K562 (cell line): Measurements from ENCODE around the gene WIPF2. TPM values are rescaled to one million over a fixed set of nuclear protein-coding genes. Genes with fewer than 3 reads are reported as not detected.

Experiments
- ERF ChIP-seq: fragments of 450-650 bp; formaldehyde crosslinking; IDR thresholded peaks from 2 replicates; pipeline ENCODE4 v1.4.0; 2020; ENCODE audit warnings: mild to moderate bottlenecking, mixed read lengths
- HNRNPLL ChIP-seq: fragments of 200-400 bp; formaldehyde crosslinking; IDR thresholded peaks from 2 replicates; pipeline ENCODE4 v1.6.1; 2017; ENCODE audit warnings: low read length, low read depth, mild to moderate bottlenecking; ENCODE audit not compliant: poor library complexity, severe bottlenecking
- KDM5B ChIP-seq: fragments of 200-600 bp; sonication (generic); IDR thresholded peaks from 2 replicates; pipeline ENCODE4 v1.6.1; 2012; ENCODE audit warnings: low read depth, mild to moderate bottlenecking, moderate library complexity, low read length, control low read depth, inconsistent platforms; ENCODE audit not compliant: insufficient replicate concordance
- KLF13 ChIP-seq: fragments of 450-650 bp; IDR thresholded peaks from 2 replicates; pipeline ENCODE4 v1.6.1; 2016; ENCODE audit warnings: missing genetic modification characterization, low read depth, mild to moderate bottlenecking, missing compliant biosample characterization, moderate library complexity, borderline replicate concordance
- MTA3 ChIP-seq: fragments of 450-650 bp; formaldehyde crosslinking; IDR thresholded peaks from 2 replicates; pipeline ENCODE4 v1.6.1; 2017; ENCODE audit warnings: mild to moderate bottlenecking, borderline replicate concordance
- RNF2 ChIP-seq: sonication (generic); IDR thresholded peaks from 2 replicates; pipeline ENCODE4 v1.6.1; 2016
- SMAD4 ChIP-seq: fragments of 250-450 bp; sonication (Bioruptor Pico); conservative IDR thresholded peaks from 2 replicates; pipeline ENCODE4 v1.8.0; 2021; ENCODE audit warnings: inconsistent platforms, mild to moderate bottlenecking, moderate library complexity
- SMC3 ChIP-seq: conservative IDR thresholded peaks from 2 replicates; pipeline ENCODE4 v1.6.1; 2011; ENCODE audit warnings: low read depth, low read length, improper control_type of control experiment; ENCODE audit not compliant: insufficient read depth
- SP1 ChIP-seq: sonication (generic); formaldehyde crosslinking; IDR thresholded peaks from 2 replicates; pipeline ENCODE4 v1.8.1; 2022; ENCODE audit warnings: mild to moderate bottlenecking, missing genetic modification reagents
- STAG1 ChIP-seq: sonication (generic); formaldehyde crosslinking; IDR thresholded peaks from 2 replicates; pipeline ENCODE4 v1.5.0; 2020; ENCODE audit warnings: missing genetic modification reagents, borderline replicate concordance
- TAF1 ChIP-seq: IDR thresholded peaks from 2 replicates; pipeline ENCODE4 v1.6.1; 2011; ENCODE audit warnings: mild to moderate bottlenecking, low read length, moderate library complexity; ENCODE audit not compliant: insufficient read depth, control insufficient read depth, severe bottlenecking; ENCODE audit errors: extremely low read depth
- TRIM24 ChIP-seq, 2 experiments: fragments of 450-650 bp; IDR thresholded peaks; 2 replicates each; pipeline ENCODE4 v1.6.1; 2016
- ZEB2 ChIP-seq: fragments of 450-650 bp; IDR thresholded peaks from 2 replicates; pipeline ENCODE4 v1.6.1; 2016
- ZNF444 ChIP-seq: fragments of 250-450 bp; sonication (Bioruptor Pico); IDR thresholded peaks from 2 replicates; pipeline ENCODE4 v1.4.0; 2020; ENCODE audit warnings: mild to moderate bottlenecking, moderate library complexity
- ZNF717 ChIP-seq: fragments of 250-450 bp; sonication (Bioruptor Pico); IDR thresholded peaks from 2 replicates; pipeline ENCODE4 v1.5.0; 2021
- ZNF830 ChIP-seq: fragments of 250-450 bp; sonication (Bioruptor Pico); IDR thresholded peaks from 2 replicates; pipeline ENCODE4 v1.5.0; 2021; ENCODE audit warnings: mild to moderate bottlenecking
- polyA plus RNA-seq, 8 experiments: library from polyadenylated mRNA; depleted of rRNA in 4 of 8; stranded (reverse) in 5 of 8; unstranded in 3 of 8; fragments of >200 nt; fragmentation: Nextera tagmentation in 2 of 8; fragmentation: Illumina TruSeq in 1 of 8; extraction: Ambion mirVana in 2 of 8; extraction: Trizol in 1 of 8; gene quantifications; 2 replicates each; pipeline versions ENCODE4 v1.2.1 to v1.2.3, GENCODE V29; 2011 to 2014; ENCODE audit warnings: inconsistent platforms in 1 of 8, missing spikeins in 1 of 8
- total RNA-seq, 7 experiments: library from RNA; depleted of rRNA in 6 of 7; stranded (reverse); fragments of >200 nt in 6 of 7; fragmentation: Illumina TruSeq in 2 of 7; extraction: Trizol in 2 of 7; gene quantifications; 2 replicates each; pipeline versions ENCODE4 v1.2.1 to v1.2.3, GENCODE V29; 2011 to 2021; ENCODE audit warnings: low replicate concordance in 1 of 7
- TF ChIP-seq, protein P1 (sequence below), 2 experiments: fragments of 450-650 bp; conservative IDR thresholded peaks; 2 replicates each; pipeline ENCODE4 v1.6.1; 2017; ENCODE audit warnings: mild to moderate bottlenecking in 2 of 2, moderate library complexity in 2 of 2
- TF ChIP-seq, protein P2 (sequence below), 3 experiments: IDR thresholded peaks in 2 of 3; conservative IDR thresholded peaks in 1 of 3; 2 replicates each; pipeline ENCODE4 v1.5.1; 2011 to 2012; ENCODE audit warnings: low read length in 3 of 3, mild to moderate bottlenecking in 3 of 3, control low read depth in 2 of 3, improper control_type of control experiment in 1 of 3, inconsistent platforms in 1 of 3, low read depth in 1 of 3, mixed read lengths in 1 of 3, moderate library complexity in 1 of 3; ENCODE audit not compliant: insufficient read depth in 2 of 3
- TF ChIP-seq, protein P3 (sequence below): fragments of 250-450 bp; sonication (Bioruptor Pico); IDR thresholded peaks from 2 replicates; pipeline ENCODE4 v1.8.0; 2022; ENCODE audit warnings: inconsistent platforms
- TF ChIP-seq, protein P4 (sequence below): fragments of 250-450 bp; sonication (Bioruptor Pico); IDR thresholded peaks from 2 replicates; pipeline ENCODE4 v1.4.0; 2020

WIPF2 gene
- total and polyA plus RNA-seq, 9 of the 15 experiments (the other 6 are each of a cell fraction or from before 2014, with no cell fraction given): 3.6 to 15.0 (median 5.3) TPM

DNA sequence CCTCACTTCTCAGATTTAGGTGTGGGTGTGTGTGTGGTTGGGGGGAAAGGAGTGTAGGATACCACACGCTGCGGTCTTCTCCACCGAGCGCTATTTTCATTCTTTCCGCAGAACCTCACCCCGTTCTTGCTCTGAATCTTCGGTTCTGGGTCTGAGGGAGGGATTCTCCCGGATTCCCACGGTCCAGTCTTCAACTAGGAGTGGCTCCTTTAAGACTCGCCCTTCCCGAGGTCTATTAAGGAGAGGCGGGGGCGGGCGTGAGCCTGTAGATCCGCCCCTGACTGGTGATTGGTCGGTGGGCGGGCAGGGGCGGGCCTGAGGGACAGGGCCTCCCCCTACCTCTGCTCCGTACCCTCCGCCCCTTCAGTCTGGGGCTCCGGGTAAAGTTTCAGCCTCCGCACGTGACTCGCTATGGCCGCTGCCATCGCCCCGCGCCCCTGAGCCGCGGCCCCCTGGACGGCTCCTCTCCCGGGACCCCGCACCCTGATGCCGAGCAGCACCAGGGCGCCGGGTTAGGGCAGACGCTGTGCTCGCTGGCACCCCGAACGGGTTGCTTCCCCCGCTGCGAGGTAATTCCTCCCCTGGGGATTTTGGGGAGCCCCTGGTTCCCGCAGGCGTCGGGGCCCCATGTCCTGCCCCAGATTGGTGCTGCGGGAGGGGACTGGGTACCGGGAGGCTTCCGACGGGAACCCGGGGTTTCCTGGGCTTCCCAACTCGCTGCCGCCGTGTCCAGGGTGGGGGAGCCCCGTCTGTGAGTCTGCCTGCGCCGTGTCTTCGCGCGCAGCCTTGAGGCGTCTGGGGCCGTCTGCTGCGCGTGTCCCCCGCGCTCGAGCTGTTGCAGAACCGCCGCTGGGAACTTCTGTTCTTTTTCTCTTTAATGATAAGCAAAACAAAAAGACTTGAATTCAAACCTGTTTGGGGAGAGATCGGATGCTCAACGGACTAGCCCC is 99.1 kb downstream of the WIPF2 start (continued):
- TF ChIP-seq ZNF444: no peak
- TF ChIP-seq HNRNPLL: peak; percentile 34
- TF ChIP-seq SP1: peak; percentile 77
- TF ChIP-seq, protein P1, sequence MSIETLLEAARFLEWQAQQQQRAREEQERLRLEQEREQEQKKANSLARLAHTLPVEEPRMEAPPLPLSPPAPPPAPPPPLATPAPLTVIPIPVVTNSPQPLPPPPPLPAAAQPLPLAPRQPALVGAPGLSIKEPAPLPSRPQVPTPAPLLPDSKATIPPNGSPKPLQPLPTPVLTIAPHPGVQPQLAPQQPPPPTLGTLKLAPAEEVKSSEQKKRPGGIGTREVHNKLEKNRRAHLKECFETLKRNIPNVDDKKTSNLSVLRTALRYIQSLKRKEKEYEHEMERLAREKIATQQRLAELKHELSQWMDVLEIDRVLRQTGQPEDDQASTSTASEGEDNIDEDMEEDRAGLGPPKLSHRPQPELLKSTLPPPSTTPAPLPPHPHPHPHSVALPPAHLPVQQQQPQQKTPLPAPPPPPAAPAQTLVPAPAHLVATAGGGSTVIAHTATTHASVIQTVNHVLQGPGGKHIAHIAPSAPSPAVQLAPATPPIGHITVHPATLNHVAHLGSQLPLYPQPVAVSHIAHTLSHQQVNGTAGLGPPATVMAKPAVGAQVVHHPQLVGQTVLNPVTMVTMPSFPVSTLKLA (conservative IDR thresholded peaks at IDR 0.05): peak; percentile 83 to 90
- TF ChIP-seq SMC3: no peak
- 0 out of 2 replicates have a peak, but pooled peaks have one; percentile 8 for TF ChIP-seq ERF (CRISPR knock-in tag)
- TF ChIP-seq KDM5B: peak; percentile 37
- TF ChIP-seq, protein P2, sequence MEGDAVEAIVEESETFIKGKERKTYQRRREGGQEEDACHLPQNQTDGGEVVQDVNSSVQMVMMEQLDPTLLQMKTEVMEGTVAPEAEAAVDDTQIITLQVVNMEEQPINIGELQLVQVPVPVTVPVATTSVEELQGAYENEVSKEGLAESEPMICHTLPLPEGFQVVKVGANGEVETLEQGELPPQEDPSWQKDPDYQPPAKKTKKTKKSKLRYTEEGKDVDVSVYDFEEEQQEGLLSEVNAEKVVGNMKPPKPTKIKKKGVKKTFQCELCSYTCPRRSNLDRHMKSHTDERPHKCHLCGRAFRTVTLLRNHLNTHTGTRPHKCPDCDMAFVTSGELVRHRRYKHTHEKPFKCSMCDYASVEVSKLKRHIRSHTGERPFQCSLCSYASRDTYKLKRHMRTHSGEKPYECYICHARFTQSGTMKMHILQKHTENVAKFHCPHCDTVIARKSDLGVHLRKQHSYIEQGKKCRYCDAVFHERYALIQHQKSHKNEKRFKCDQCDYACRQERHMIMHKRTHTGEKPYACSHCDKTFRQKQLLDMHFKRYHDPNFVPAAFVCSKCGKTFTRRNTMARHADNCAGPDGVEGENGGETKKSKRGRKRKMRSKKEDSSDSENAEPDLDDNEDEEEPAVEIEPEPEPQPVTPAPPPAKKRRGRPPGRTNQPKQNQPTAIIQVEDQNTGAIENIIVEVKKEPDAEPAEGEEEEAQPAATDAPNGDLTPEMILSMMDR (IDR thresholded peaks at IDR 0.05 in 2 of 3, conservative IDR thresholded peaks at IDR 0.05 in 1 of 3; ENCODE audit: insufficient read depth in 2 of 3, low read depth in 1 of 3, low read length in 3 of 3): no peak; a peak in 1 of 6 replicates
- TF ChIP-seq ZEB2: no peak
- peak; percentile 82; the same call in 1 of the 2 replicates for TF ChIP-seq MTA3
- no peak for TF ChIP-seq ZNF830
- TF ChIP-seq TAF1: peak; percentile 56
- 0 out of 2 replicates have a peak, but pooled peaks have one; percentile 28 for TF ChIP-seq RNF2
- TF ChIP-seq, protein P3, sequence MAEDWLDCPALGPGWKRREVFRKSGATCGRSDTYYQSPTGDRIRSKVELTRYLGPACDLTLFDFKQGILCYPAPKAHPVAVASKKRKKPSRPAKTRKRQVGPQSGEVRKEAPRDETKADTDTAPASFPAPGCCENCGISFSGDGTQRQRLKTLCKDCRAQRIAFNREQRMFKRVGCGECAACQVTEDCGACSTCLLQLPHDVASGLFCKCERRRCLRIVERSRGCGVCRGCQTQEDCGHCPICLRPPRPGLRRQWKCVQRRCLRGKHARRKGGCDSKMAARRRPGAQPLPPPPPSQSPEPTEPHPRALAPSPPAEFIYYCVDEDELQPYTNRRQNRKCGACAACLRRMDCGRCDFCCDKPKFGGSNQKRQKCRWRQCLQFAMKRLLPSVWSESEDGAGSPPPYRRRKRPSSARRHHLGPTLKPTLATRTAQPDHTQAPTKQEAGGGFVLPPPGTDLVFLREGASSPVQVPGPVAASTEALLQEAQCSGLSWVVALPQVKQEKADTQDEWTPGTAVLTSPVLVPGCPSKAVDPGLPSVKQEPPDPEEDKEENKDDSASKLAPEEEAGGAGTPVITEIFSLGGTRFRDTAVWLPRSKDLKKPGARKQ (CRISPR knock-in tag): no peak
- TF ChIP-seq, protein P4, sequence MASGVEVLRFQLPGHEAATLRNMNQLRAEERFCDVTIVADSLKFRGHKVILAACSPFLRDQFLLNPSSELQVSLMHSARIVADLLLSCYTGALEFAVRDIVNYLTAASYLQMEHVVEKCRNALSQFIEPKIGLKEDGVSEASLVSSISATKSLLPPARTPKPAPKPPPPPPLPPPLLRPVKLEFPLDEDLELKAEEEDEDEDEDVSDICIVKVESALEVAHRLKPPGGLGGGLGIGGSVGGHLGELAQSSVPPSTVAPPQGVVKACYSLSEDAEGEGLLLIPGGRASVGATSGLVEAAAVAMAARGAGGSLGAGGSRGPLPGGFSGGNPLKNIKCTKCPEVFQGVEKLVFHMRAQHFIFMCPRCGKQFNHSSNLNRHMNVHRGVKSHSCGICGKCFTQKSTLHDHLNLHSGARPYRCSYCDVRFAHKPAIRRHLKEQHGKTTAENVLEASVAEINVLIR (CRISPR knock-in tag): no peak
- TF ChIP-seq TRIM24 (IDR thresholded peaks at IDR 0.05): peak in 1 of 2 experiments; percentile 52; a peak in 2 of 4 replicates
- TF ChIP-seq ZNF717: no peak
- peak; percentile 76 for TF ChIP-seq SMAD4 (CRISPR knock-in tag)
- no peak for TF ChIP-seq KLF13 (tag)
- TF ChIP-seq STAG1: no peak
